ENCODE data around the gene PTPRK. TPM values are rescaled to one million over a fixed set of nuclear protein-coding genes. Genes with fewer than 3 reads are reported as not detected.

PTPRK gene
- total and polyA plus RNA-seq, 2 of the 8 experiments (the other 6 are each of a cell fraction or from before 2014, with no cell fraction given) = 11.4 to 47.3 TPM

GRCh38 chr6:128474933-128475332 lies 45.5 kb downstream of the PTPRK start (continued):
- no peak for TF ChIP-seq CHD7 (IDR thresholded peaks at IDR 0.05; ENCODE audit: insufficient replicate concordance, low read length)
- TF ChIP-seq TCF12 (IDR thresholded peaks at IDR 0.05; ENCODE audit: low read depth, low read length) = no peak
- no peak for TF ChIP-seq TAF1 (IDR thresholded peaks at IDR 0.05; ENCODE audit: low read depth, low read length)
- TF ChIP-seq RNF2 (IDR thresholded peaks at IDR 0.05; ENCODE audit: borderline replicate concordance, low read depth, low read length, missing control alignments, poor library complexity, severe bottlenecking) = no peak
- no peak for TF ChIP-seq CTBP2 (IDR thresholded peaks at IDR 0.05; ENCODE audit: borderline replicate concordance, insufficient read depth, insufficient read length, low read length)
- no peak for TF ChIP-seq EP300 (IDR thresholded peaks at IDR 0.05; ENCODE audit: borderline replicate concordance in 1 of 2, low read depth in 2 of 2, low read length in 2 of 2)
- TF ChIP-seq SP1 (IDR thresholded peaks at IDR 0.05; ENCODE audit: low read depth, low read length) = no peak
- no peak for TF ChIP-seq ATF3 (IDR thresholded peaks at IDR 0.05; ENCODE audit: insufficient read depth, low read depth, low read length)
- TF ChIP-seq FOSL1 (IDR thresholded peaks at IDR 0.05; ENCODE audit: insufficient read depth, low read depth, low read length) = no peak
- no peak for TF ChIP-seq SP4 (IDR thresholded peaks at IDR 0.05; ENCODE audit: low read length)
- TF ChIP-seq JUN (IDR thresholded peaks at IDR 0.05; ENCODE audit: low read depth, low read length) = no peak
